Measurements from ENCODE around the gene HIVEP3.

DNA sequence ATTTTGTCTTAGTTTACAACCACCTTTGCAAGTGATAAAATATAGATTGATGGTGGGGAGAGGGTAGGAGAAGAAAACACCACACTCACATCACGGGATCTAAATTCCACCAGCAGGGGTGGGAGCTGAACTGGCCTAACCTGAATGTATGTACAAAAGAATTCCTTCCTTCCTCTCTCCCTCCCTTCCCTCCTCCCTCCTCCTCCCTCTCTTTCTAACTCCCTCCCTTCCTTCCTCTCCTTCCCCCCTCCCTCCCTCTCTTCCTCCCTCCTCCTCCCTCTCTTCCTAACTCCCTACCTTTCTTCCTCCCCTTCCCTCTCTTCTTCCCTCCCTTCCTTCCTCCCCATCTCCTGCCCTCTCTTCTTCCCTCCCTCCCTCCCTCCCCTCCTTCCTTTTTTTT lies 40.2 kb downstream of the HIVEP3 start:
- TF ChIP-seq, protein P1, sequence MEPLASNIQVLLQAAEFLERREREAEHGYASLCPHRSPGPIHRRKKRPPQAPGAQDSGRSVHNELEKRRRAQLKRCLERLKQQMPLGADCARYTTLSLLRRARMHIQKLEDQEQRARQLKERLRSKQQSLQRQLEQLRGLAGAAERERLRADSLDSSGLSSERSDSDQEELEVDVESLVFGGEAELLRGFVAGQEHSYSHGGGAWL (CRISPR knock-in tag; IDR thresholded peaks at IDR 0.05): no peak
- no peak for TF ChIP-seq TAF1 (CRISPR knock-in tag; IDR thresholded peaks at IDR 0.05)

All from HepG2 (cell line).